Measurements from ENCODE around the gene MAPK7. TPM values are rescaled to one million over a fixed set of nuclear protein-coding genes. Genes with fewer than 3 reads are reported as not detected.
A peak's percentile ranks its signal among the peaks of the same experiment; 100 is the strongest.

The MAPK7 gene
- total RNA-seq, 1 experiment from 2014 or later, result 20.8 TPM

DNA sequence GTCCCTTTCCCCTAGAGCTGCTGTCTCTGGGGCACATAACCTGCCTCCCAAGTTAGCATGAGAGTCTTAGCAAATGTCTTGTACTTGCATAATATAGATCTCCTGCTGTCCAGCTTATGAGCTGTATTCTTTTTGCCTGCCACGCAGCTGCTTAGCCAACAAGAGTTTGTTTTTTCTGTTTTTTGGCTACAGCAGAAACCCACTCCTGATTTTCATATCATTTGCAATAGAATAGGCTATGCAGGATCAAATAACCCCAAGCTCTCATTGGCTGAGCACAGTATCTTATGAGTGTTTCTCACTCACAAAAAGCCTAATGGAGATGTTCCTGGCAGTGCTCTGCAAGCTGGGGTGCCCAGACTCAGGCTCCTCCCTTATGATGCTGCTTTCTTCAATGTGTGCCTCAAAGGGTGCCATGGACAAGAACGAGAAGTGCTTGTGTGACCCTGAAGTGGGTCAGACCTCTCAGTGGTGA, 38.9 kb upstream of the MAPK7 start:
- Histone ChIP-seq H3K9me3 (no peaks in the 10 kb centered on the region), H3K4me1 (peaks cover 28% of the 10 kb centered on the region), H3K4me3 (ENCODE audit: low read depth, low read length) (no peak overlapping the region), H3K36me3 (ENCODE audit: control insufficient read depth, insufficient read depth, low read length) (no peaks in the 10 kb centered on the region), H3K27me3 (replicated peaks; ENCODE audit: control insufficient read depth, insufficient read depth, low read length) (no peaks in the 10 kb centered on the region)
- DNase-seq, result peak in 1 of 2 experiments; percentile 1
- no peak overlapping the region for H3K4me3 Mint-ChIP-seq (ENCODE audit: unreplicated experiment)
- no peaks in the 10 kb centered on the region for H3K27me3 Mint-ChIP-seq (ENCODE audit: insufficient read depth, unreplicated experiment)
- CTCF ChIA-PET, result no interaction called here
- peaks cover 19% of the 10 kb centered on the region for H3K4me1 Mint-ChIP-seq (ENCODE audit: low read depth, unreplicated experiment)
- H3K27ac Mint-ChIP-seq (ENCODE audit: unreplicated experiment), result no peak overlapping the region
- H3K36me3 Mint-ChIP-seq (ENCODE audit: insufficient read depth, unreplicated experiment), result peaks cover 18% of the 10 kb centered on the region
- BruUV-seq (replicated peaks), result no TSS peak
- intact Hi-C loops (cut with micrococcal nuclease; ENCODE audit: unreplicated experiment), result no loop called here
- TF ChIP-seq, protein P1, sequence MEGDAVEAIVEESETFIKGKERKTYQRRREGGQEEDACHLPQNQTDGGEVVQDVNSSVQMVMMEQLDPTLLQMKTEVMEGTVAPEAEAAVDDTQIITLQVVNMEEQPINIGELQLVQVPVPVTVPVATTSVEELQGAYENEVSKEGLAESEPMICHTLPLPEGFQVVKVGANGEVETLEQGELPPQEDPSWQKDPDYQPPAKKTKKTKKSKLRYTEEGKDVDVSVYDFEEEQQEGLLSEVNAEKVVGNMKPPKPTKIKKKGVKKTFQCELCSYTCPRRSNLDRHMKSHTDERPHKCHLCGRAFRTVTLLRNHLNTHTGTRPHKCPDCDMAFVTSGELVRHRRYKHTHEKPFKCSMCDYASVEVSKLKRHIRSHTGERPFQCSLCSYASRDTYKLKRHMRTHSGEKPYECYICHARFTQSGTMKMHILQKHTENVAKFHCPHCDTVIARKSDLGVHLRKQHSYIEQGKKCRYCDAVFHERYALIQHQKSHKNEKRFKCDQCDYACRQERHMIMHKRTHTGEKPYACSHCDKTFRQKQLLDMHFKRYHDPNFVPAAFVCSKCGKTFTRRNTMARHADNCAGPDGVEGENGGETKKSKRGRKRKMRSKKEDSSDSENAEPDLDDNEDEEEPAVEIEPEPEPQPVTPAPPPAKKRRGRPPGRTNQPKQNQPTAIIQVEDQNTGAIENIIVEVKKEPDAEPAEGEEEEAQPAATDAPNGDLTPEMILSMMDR (IDR thresholded peaks at IDR 0.05; ENCODE audit: insufficient read depth in 1 of 2, low read depth in 1 of 2, low read length in 1 of 2, severe bottlenecking in 1 of 2, unreplicated experiment in 1 of 2), result no peak
- no peaks in the 10 kb centered on the region for H3K9me3 Mint-ChIP-seq (ENCODE audit: unreplicated experiment)
- POLR2A ChIA-PET, result interaction anchor here (0.5 kb wide), 1 partner anchor 26 kb away, joined by 3 read pairs; no protein-coding TSS in a partner anchor

DNA sequence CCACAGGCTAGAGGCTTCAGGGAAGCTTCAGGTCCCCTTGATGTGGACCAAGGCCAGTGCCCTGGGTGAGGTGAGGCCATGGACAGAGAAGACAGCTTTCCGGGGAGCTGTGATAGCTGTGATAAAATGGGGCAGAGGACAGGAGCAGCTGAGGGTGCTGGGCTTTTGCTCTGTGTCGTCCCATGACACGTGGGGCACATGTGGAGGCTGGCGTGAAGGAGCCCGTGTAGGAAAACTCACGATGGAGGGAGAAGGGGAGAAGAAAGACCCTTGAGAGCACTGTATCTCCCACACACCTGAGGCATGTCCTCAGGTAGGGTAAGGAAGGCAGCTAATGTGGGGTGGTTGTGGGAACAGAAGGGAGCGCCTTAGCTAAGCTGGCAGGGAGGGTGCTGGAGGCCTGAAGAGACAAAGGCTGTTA, 37.1 kb upstream of the MAPK7 start:
- H3K27me3 ChIP-seq (replicated peaks; ENCODE audit: control insufficient read depth, insufficient read depth, low read length), result no peaks in the 10 kb centered on the region
- intact Hi-C loops (cut with micrococcal nuclease; ENCODE audit: unreplicated experiment), result no loop called here
- H3K9me3 Mint-ChIP-seq (ENCODE audit: unreplicated experiment), result no peaks in the 10 kb centered on the region
- H3K4me1 Mint-ChIP-seq (ENCODE audit: low read depth, unreplicated experiment), result peaks cover 19% of the 10 kb centered on the region
- CTCF ChIA-PET, result no interaction called here
- BruUV-seq (replicated peaks), result no TSS peak
- no peak overlapping the region for H3K4me3 ChIP-seq (ENCODE audit: low read depth, low read length)
- H3K4me3 Mint-ChIP-seq (ENCODE audit: unreplicated experiment), result no peak overlapping the region
- no peaks in the 10 kb centered on the region for H3K27me3 Mint-ChIP-seq (ENCODE audit: insufficient read depth, unreplicated experiment)
- peaks cover 18% of the 10 kb centered on the region for H3K36me3 Mint-ChIP-seq (ENCODE audit: insufficient read depth, unreplicated experiment)
- peak in 1 of 2 experiments; percentile 19 for DNase-seq
- no peaks in the 10 kb centered on the region for H3K9me3 ChIP-seq
- POLR2A ChIA-PET, result no interaction called here
- no peaks in the 10 kb centered on the region for H3K36me3 ChIP-seq (ENCODE audit: control insufficient read depth, insufficient read depth, low read length)
- peak overlapping the region; percentile 11 for H3K27ac Mint-ChIP-seq (ENCODE audit: unreplicated experiment)
- peaks cover 40% of the 10 kb centered on the region for H3K4me1 ChIP-seq
- TF ChIP-seq, protein P1 (IDR thresholded peaks at IDR 0.05; ENCODE audit: insufficient read depth in 1 of 2, low read depth in 1 of 2, low read length in 1 of 2, severe bottlenecking in 1 of 2, unreplicated experiment in 1 of 2), result no peak

- Mint-ChIP-seq H3K9me3 (ENCODE audit: unreplicated experiment) (no peaks in the 10 kb centered on the region), H3K4me1 (ENCODE audit: low read depth, unreplicated experiment) (peaks cover 23% of the 10 kb centered on the region), H3K27me3 (ENCODE audit: insufficient read depth, unreplicated experiment) (no peaks in the 10 kb centered on the region), H3K27ac (ENCODE audit: unreplicated experiment) (peak overlapping the region; percentile 11), H3K36me3 (ENCODE audit: insufficient read depth, unreplicated experiment) (peaks cover 18% of the 10 kb centered on the region), H3K4me3 (ENCODE audit: unreplicated experiment) (no peak overlapping the region)
- TF ChIP-seq, protein P1 (IDR thresholded peaks at IDR 0.05; ENCODE audit: insufficient read depth in 1 of 2, low read depth in 1 of 2, low read length in 1 of 2, severe bottlenecking in 1 of 2, unreplicated experiment in 1 of 2), result no peak
- Histone ChIP-seq H3K27me3 (replicated peaks; ENCODE audit: control insufficient read depth, insufficient read depth, low read length) (no peaks in the 10 kb centered on the region), H3K36me3 (ENCODE audit: control insufficient read depth, insufficient read depth, low read length) (no peaks in the 10 kb centered on the region), H3K4me3 (ENCODE audit: low read depth, low read length) (no peak overlapping the region), H3K4me1 (peaks cover 43% of the 10 kb centered on the region), H3K9me3 (no peaks in the 10 kb centered on the region)
- BruUV-seq (replicated peaks), result no TSS peak
- POLR2A ChIA-PET, result no interaction called here
- CTCF ChIA-PET, result no interaction called here
- intact Hi-C loops (cut with micrococcal nuclease; ENCODE audit: unreplicated experiment), result no loop called here
- peak in 1 of 2 experiments; percentile 29 for DNase-seq
Observed at GRCh38 chr17:19341641-19342610, 36.4 kb upstream of the MAPK7 start.
